Ovary (tissue), 9 donors: ENCODE results near the gene TK2. TPM values are rescaled to one million over a fixed set of nuclear protein-coding genes. Genes with fewer than 3 reads are reported as not detected.
"Not testable (repeated sequence)": the region's sequence is repeated elsewhere in the genome, so short reads cannot be mapped to it uniquely, and the experiment has no call there.

ENCODE experiments used
- DNase-seq, 5 donors: peaks; one replicate each; pipeline ENCODE4 v3.0.0-alpha.2; 2019 to 2020
- H3K27ac ChIP-seq, 2 donors: fragments of 200-600 bp; one replicate each; pipeline versions ENCODE4 v1.5.1 to v1.8.0; 2019 to 2022
- H3K27me3 ChIP-seq: fragments of 200-600 bp; one replicate; pipeline ENCODE4 v1.8.0; 2022
- H3K36me3 ChIP-seq: fragments of 200-600 bp; sonication (generic); one replicate; pipeline ENCODE4 v1.5.1; 2019
- H3K4me1 ChIP-seq: one replicate; pipeline ENCODE4 v1.8.1; 2013; ENCODE audit warnings: mild to moderate bottlenecking, moderate library complexity; ENCODE audit not compliant: insufficient read depth
- H3K4me3 ChIP-seq: fragments of 200-600 bp; sonication (generic); one replicate; pipeline ENCODE4 v1.5.1; 2017
- H3K9me3 ChIP-seq, 2 donors: fragments of 200-600 bp in 1 of 2; sonication (generic) in 1 of 2; one replicate each; pipeline versions ENCODE4 v1.5.1 to v1.8.1; 2013 to 2019; ENCODE audit warnings: mild to moderate bottlenecking in 1 of 2, moderate library complexity in 1 of 2
- EP300 ChIP-seq: sonication (generic); formaldehyde crosslinking; IDR thresholded peaks from one replicate; pipeline ENCODE4 v1.6.1; 2017; ENCODE audit warnings: antibody characterized with exemption
- POLR2A ChIP-seq: fragments of 450-650 bp; IDR thresholded peaks from one replicate; pipeline ENCODE4 v1.6.1; 2017; ENCODE audit warnings: antibody characterized with exemption, mild to moderate bottlenecking, moderate library complexity
- WGBS, 3 donors: extraction: QIAGEN DNeasy Blood & Tissue Kit in 1 of 3; methylation state at CpG; one replicate each; pipeline versions ENCODE4 v1.1.5 to v1.1.7; 2013 to 2017; 5-methylcytosine and 5-hydroxymethylcytosine counted together
- intact Hi-C, 4 donors: fragments of 100-400 bp; cut with DNase I; formaldehyde crosslinking; loops; one replicate each; pipeline versions ENCODE4 v1.11.0 to v1.15.1; 2022 to 2023
- polyA plus RNA-seq, 2 donors: library from polyadenylated mRNA; stranded (reverse); fragments of 200-250 nt in 1 of 2; fragments of 350-450 nt in 1 of 2; fragmentation: Illumina TruSeq in 1 of 2; extraction: RNeasy Lipid Tissue Mini Kit (QIAGEN cat#74804) in 1 of 2; gene quantifications; one replicate each; pipeline ENCODE4 v1.2.3, GENCODE V29; 2013 to 2014
- total RNA-seq, 7 donors: library from RNA; depleted of rRNA in 2 of 7; stranded (reverse); fragments of >200 nt in 2 of 7; fragmentation: NEBNext Ultra II Directional in 3 of 7; extraction: Animal tissue kit (Norgen Biotek cat#: 25700) in 3 of 7; gene quantifications; one replicate each; pipeline versions ENCODE4 v1.1.0 to v1.2.4, GENCODE V29; 2016 to 2023
- TF ChIP-seq, protein P1 (sequence below), 3 donors: fragments of 450-650 bp in 2 of 3; fragments of 200-600 bp in 1 of 3; IDR thresholded peaks; one replicate each; pipeline versions ENCODE4 v1.5.1 to v1.8.0; 2016 to 2022; ENCODE audit warnings: antibody characterized with exemption in 3 of 3, mild to moderate bottlenecking in 1 of 3
- donor health status: DM: no; HTN: no; CAD: no; lungs with moderate emphysema.
- donor health status: DM: no; HTN: no; CAD: no.
- donor health status: Bipolar disorder and iron deficiency.
- donor health status: DM: yes; HTN: yes; CAD: no.
- donor health status: DM: no; HTN: no; CAD: no.
- donor health status: DM: yes; HTN: yes; CAD: no.

TK2 gene
- total and polyA plus RNA-seq, 9 donors = 17.0 to 80.6 (median 34.0) TPM

DNA sequence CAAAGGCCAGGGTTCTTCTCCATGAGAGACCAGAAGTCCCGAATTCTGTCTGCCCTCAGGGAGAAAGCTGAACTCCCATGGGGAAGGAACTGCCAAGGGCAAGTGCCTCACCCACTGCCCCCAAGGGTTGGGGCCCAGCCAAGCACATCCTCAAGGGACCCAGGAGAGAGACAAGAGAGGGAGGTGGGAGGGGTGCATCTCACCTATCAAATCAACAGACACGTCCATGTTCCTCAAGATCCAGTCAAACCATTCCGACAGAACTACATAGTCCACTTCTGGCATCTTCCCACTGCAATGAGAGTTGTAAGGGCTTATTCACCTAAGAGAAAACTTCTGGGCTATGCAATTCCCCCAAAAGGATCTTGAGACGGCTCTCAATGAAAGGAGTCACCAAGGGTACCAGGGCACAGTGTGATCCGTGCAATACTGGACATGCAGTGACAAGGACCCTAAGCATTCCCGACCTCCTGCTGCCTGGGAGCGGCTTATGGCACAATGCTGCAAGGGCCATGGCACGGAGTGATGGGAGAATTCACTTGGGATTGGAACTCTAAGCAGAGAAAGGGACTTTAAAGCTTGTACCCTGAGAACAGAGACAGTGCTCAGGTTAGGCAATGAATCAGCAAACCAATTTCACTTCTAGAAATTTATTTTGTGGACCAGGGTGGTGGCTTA is 32.2 kb downstream of the TK2 start:
- Histone ChIP-seq H3K4me3 (no peak overlapping the region), H3K27ac (peak overlapping the region; percentile 84 to 86)
- 70 to 75% (median 73%) methylated on average over 8 of the region's 8 CpGs for WGBS, 3 donors

DNA sequence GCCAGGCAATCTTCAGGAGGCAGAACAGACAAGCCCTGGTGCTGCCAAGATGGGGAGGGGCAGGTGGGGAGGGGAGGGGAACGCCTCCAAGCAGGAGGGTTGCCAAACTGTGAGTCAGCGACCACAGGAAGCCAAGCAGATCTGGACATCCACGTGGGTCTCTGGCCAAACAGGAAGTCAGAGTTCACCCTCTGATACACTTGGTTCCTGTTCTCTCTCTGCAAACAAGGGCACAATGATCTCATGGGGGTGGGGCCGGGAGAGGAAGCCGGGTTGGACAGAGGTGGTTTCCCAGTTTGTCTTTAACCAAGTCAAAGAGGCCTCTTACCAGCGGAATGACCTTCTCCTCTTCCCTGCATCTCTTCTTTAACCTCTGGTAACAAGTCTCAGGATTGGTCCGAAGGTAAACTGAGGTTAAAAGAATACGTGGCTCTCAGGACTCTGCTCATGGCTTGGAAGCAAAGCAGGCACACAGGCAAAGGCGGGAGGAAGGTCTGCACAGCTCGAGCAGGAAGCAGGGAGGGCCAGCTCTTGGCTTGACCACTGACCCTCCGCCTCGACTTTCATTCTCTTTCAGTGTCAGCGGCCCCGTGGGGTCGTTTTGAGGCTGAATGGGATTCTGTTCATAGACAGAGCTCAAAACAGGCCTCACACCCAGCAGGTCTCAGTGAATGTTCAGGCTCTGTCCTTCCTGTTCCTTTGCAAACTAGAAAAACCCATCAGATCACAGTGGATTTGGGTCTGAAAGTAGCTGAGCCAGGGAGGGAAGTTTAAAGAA is 32.9 kb downstream of the TK2 start:
- intact Hi-C loops = loop anchor here in 3 of 4 donors (5.0 kb wide), 1 partner anchor 35 kb away; the partner anchor contains the start of genes CKLF (in 3 of the 3) and TK2 (in 3 of the 3)

More for the DNA sequence above, 32.2 kb downstream of the TK2 start:
- H3K4me1 ChIP-seq = peaks cover 22% of the 10 kb centered on the region
- H3K9me3 ChIP-seq = no peaks in the 10 kb centered on the region
- H3K27me3 ChIP-seq = no peaks in the 10 kb centered on the region
- no peaks in the 10 kb centered on the region for H3K36me3 ChIP-seq
- TF ChIP-seq EP300 (no peak), POLR2A (no peak)
- TF ChIP-seq, protein P1, sequence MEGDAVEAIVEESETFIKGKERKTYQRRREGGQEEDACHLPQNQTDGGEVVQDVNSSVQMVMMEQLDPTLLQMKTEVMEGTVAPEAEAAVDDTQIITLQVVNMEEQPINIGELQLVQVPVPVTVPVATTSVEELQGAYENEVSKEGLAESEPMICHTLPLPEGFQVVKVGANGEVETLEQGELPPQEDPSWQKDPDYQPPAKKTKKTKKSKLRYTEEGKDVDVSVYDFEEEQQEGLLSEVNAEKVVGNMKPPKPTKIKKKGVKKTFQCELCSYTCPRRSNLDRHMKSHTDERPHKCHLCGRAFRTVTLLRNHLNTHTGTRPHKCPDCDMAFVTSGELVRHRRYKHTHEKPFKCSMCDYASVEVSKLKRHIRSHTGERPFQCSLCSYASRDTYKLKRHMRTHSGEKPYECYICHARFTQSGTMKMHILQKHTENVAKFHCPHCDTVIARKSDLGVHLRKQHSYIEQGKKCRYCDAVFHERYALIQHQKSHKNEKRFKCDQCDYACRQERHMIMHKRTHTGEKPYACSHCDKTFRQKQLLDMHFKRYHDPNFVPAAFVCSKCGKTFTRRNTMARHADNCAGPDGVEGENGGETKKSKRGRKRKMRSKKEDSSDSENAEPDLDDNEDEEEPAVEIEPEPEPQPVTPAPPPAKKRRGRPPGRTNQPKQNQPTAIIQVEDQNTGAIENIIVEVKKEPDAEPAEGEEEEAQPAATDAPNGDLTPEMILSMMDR (IDR thresholded peaks at IDR 0.05) = no peak
- intact Hi-C loops = loop anchor here in 3 of 4 donors (5.0 kb wide), 1 partner anchor 35 kb away; the partner anchor contains the start of genes CKLF (in 3 of the 3) and TK2 (in 3 of the 3)
- peak; percentile 34 to 63 (median 59) for DNase-seq

DNA sequence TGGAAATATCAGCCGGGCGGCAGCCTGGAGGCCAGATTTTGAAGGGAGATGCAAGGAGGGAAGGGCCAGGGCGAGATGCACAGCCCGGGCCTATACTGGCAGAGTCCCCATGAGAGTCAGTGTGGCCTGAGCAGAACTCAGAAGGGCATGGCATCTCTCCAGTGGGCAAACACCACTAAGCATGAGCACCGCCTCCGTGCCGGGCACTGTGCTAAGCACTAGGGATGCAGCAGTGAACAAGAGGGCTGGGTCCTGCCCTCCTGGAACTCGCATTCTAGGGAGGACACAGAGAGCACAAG is 33.5 kb downstream of the TK2 start:
- Histone ChIP-seq H3K4me3 (no peak overlapping the region), H3K4me1 (peaks cover 23% of the 10 kb centered on the region), H3K36me3 (no peaks in the 10 kb centered on the region), H3K27me3 (no peaks in the 10 kb centered on the region), H3K27ac (peak overlapping the region in 1 of 2 donors; percentile 56), H3K9me3 (no peaks in the 10 kb centered on the region)
- TF ChIP-seq EP300 (no peak), POLR2A (no peak)
- TF ChIP-seq, protein P1 (IDR thresholded peaks at IDR 0.05) = no peak
- intact Hi-C loops = loop anchor here in 3 of 4 donors (5.0 kb wide), 1 partner anchor 36 kb away; the partner anchor contains the start of genes CKLF (in 3 of the 3) and TK2 (in 3 of the 3)
- 5 to 13% (median 12%) methylated on average over 8 of the region's 8 CpGs for WGBS, 3 donors
- no peak for DNase-seq

More for the DNA sequence above, 32.9 kb downstream of the TK2 start:
- DNase-seq = peak; percentile 99
- Histone ChIP-seq H3K9me3 (no peaks in the 10 kb centered on the region), H3K4me1 (peaks cover 21% of the 10 kb centered on the region), H3K4me3 (peak overlapping the region; percentile 15), H3K36me3 (no peaks in the 10 kb centered on the region), H3K27me3 (no peaks in the 10 kb centered on the region), H3K27ac (peak overlapping the region; percentile 84 to 86)
- peak; percentile 55 for TF ChIP-seq POLR2A
- TF ChIP-seq, protein P1 (IDR thresholded peaks at IDR 0.05) = no peak
- WGBS, 3 donors = 4 to 6% (median 5%) methylated on average over 14 to 15 of the region's 15 CpGs

DNA sequence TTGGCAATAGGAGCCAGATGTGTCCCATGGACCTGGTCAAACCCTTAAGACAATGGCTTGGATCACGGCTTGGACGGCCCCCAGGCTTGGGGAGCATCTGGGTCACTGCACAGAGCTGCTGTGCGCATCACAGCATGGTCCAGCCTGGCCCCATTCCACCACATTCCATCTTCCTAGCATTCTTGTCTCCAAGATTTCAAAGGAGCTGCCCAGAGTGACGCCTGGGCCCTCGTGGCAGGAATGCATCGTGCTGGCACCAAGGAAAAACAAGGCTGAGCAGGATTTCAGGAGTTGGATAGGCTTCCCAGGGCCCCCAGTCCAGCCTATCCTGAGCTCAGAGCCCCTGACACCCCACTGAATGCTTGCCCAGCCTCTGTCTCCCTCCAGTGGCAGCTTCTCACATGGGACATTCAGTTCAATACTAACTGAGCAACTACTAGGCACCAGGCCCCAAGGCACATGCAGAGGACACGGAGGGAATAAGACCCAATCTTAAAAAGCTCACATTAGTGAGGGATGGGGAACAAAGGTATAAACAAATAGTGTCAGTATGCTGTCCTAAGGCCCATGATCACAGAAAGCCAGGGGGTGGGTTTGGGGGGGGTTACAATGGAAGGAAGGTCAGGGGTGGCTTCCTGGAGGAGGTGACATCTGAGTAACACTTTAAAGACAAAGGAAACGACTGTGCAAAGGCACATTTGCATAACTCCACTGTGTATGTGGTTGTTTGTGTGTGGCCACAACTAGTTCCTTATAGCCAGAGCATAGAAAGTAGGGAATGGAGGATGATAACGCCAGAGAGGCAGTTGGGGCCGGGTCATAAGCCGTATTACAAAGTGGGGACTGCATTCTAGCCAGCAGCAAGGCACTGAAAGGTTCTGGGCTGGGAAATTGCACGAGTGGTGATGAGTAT is 34.1 kb downstream of the TK2 start:
- H3K36me3 ChIP-seq = no peaks in the 10 kb centered on the region
- H3K4me1 ChIP-seq = peaks cover 27% of the 10 kb centered on the region
- 57% methylated on average over 12 of the region's 12 CpGs for WGBS, 3 donors
- no peaks in the 10 kb centered on the region for H3K9me3 ChIP-seq
- TF ChIP-seq, protein P1 (IDR thresholded peaks at IDR 0.05) = peak in 1 of 3 donors; percentile 10
- no peak for TF ChIP-seq POLR2A
- intact Hi-C loops = loop anchor here in 3 of 4 donors (5.0 kb wide), 1 partner anchor 36 kb away; the partner anchor contains the start of genes CKLF (in 3 of the 3) and TK2 (in 3 of the 3)
- H3K27me3 ChIP-seq = no peaks in the 10 kb centered on the region
- no peak overlapping the region for H3K4me3 ChIP-seq
- DNase-seq = peak in 2 of 5 donors; percentile 53 to 56
- peak overlapping the region; percentile 56 to 57 for H3K27ac ChIP-seq

DNA sequence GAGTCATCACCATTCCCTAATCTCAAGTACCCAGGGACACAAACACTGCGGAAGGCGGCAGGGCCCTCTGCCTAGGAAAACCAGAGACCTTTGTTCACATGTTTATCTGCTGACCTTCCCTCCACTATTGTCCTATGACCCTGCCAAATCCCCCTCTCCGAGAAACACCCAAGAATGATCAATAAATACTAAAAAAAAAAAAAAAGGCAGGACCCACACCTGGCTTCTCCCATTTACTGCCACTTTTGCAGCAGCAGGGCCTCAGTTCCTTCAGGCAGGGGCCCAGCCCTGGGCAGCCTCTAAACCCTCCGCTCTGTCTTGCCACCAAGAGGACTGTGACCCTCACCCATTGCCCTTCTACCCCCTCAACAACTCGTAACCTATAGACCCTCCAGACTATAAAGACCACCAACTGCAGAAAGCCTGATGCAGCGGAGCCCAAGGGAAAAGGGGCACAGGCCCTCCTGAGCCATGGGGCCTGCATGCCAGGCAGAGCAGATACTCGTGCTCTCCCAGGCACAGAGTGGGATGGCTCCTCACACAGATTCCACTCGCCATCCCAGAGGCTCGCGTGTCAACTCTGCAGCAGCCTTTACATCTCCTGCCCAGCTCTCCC is 34.8 kb downstream of the TK2 start:
- H3K4me3 ChIP-seq, H3K9me3 ChIP-seq, H3K27me3 ChIP-seq, H3K36me3 ChIP-seq: not testable (repeated sequence)
- peak in 1 of 5 donors; percentile 29 for DNase-seq
- Histone ChIP-seq H3K27ac (peak overlapping the region; percentile 56 to 57), H3K4me1 (peaks cover 34% of the 10 kb centered on the region)
- intact Hi-C loops = loop anchor here in 3 of 4 donors (5.0 kb wide), 1 partner anchor 37 kb away; the partner anchor contains the start of genes CKLF (in 3 of the 3) and TK2 (in 3 of the 3)
- WGBS, 3 donors = 94 to 96% (median 96%) methylated on average over 9 to 10 of the region's 10 CpGs

DNA sequence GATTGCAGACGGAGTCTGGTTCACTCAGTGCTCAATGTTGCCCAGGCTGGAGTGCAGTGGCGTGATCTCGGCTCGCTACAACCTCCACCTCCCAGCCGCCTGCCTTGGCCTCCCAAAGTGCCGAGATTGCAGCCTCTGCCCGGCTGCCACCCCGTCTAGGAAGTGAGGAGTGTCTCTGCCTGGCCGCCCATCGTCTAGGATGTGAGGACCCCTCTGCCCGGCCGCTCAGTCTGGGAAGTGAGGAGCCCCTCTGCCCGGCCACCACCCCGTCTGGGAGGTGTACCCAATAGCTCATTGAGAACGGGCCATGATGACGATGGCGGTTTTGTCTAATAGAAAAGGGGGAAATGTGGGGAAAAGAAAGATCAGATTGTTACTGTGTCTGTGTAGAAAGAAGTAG is 35.5 kb downstream of the TK2 start:
- H3K27me3 ChIP-seq, intact Hi-C loops, H3K4me3 ChIP-seq, H3K9me3 ChIP-seq, H3K36me3 ChIP-seq, H3K27ac ChIP-seq: not testable (repeated sequence)
- H3K4me1 ChIP-seq = peaks cover 36% of the 10 kb centered on the region
- 92 to 97% (median 95%) methylated on average over 10 to 11 of the region's 17 CpGs for WGBS, 3 donors
- peak in 1 of 5 donors; percentile 30 for DNase-seq
